Glutamatergic neuron (in vitro differentiated cells): Measurements from ENCODE around the gene SIRT6. TPM values are rescaled to one million over a fixed set of nuclear protein-coding genes. Genes with fewer than 3 reads are reported as not detected.
"Not testable (repeated sequence)": the region's sequence is repeated elsewhere in the genome, so short reads cannot be mapped to it uniquely, and the experiment has no call there.

ENCODE experiments used
- DNase-seq: peaks from one replicate; pipeline ENCODE4 v3.0.0; 2022
- H3K27ac Mint-ChIP-seq: one replicate; pipeline ENCODE4 v1.8.0; 2020; ENCODE audit warnings: mild to moderate bottlenecking, mixed read lengths, inconsistent platforms; ENCODE audit not compliant: unreplicated experiment
- H3K27me3 Mint-ChIP-seq: one replicate; pipeline ENCODE4 v1.8.0; 2020; ENCODE audit warnings: mild to moderate bottlenecking, moderate library complexity, mixed read lengths, inconsistent platforms; ENCODE audit not compliant: unreplicated experiment
- H3K36me3 Mint-ChIP-seq: one replicate; pipeline ENCODE4 v1.8.0; 2020; ENCODE audit warnings: mild to moderate bottlenecking, mixed read lengths, inconsistent platforms; ENCODE audit not compliant: unreplicated experiment
- H3K4me1 Mint-ChIP-seq: one replicate; pipeline ENCODE4 v1.8.0; 2020; ENCODE audit warnings: mild to moderate bottlenecking, low read depth, mixed read lengths, inconsistent platforms; ENCODE audit not compliant: unreplicated experiment
- H3K4me3 Mint-ChIP-seq: one replicate; pipeline ENCODE4 v1.8.0; 2020; ENCODE audit warnings: mild to moderate bottlenecking, mixed read lengths, inconsistent platforms; ENCODE audit not compliant: unreplicated experiment
- H3K9me3 Mint-ChIP-seq: one replicate; pipeline ENCODE4 v1.8.0; 2020; ENCODE audit warnings: mild to moderate bottlenecking, moderate library complexity, mixed read lengths, inconsistent platforms; ENCODE audit not compliant: unreplicated experiment
- long read RNA-seq: library from polyadenylated mRNA; unstranded; transcript quantifications from one replicate; pipeline ENCODE4 v2.0.0, GENCODE V29; 2020; ENCODE audit not compliant: unreplicated experiment
- total RNA-seq: library from RNA; stranded (reverse); fragmentation: NEBNext Ultra II Directional; extraction: Animal tissue kit (Norgen Biotek cat#: 25700); gene quantifications from one replicate; pipeline ENCODE4 v1.2.1, GENCODE V29; 2021; ENCODE audit not compliant: unreplicated experiment
- TF ChIP-seq, protein P1 (sequence below): fragments of 200-600 bp; sonication (generic); IDR thresholded peaks from one replicate; pipeline ENCODE4 v1.5.0; 2021; ENCODE audit not compliant: partially characterized antibody, unreplicated experiment

The SIRT6 gene
- 48.3 TPM for total RNA-seq
- long read RNA-seq, partial matches to known transcripts: 1 of 13 reads
- long read RNA-seq, other reads (novel, unspliced or antisense): 6 of 13 reads

DNA sequence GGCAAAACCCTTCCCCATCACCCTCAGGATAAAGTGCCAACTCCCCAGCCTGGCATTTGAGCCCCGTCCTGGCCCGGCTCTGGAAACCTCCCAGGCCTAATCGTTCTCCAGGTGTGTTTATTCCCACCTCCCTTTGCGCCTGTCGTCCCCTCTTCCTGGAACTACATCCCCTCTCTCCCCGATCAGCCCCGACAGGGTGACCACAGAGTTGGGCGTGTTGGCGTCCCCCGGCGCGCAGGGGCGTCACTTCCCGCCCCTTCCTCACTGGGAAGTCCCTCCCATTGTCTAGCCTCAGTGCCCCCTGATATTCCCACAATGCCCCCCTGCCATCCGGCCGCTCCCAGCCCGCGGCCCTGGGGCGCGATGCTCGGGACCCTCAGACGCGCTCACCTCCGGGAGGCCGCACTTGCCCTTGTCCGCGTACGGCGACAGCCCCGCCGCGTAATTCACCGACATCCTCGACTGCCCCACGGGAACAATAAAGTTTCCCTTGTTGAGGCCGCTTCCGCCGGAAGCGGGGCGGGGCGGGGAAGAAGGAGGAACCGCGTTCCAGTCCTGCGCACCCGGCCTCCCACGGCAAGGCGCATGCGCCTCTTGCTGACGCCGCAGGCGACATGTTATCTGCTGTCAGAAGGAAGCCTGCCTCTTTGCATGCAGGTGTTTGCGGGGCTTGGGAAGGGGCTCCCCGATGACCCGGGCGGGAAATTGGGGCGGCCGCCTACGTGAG lies at the start of gene SIRT6, which contains the start of gene ANKRD24:
SIRT6 (minus strand) TSS at position 480 of the 727 bp plus-strand sequence; CDS start at position 456, 24 bp downstream.
ANKRD24 (plus strand) TSS at position 606 of the 727 bp plus-strand sequence. CDS start 3,737 bp downstream, outside the sequence.
- Mint-ChIP-seq H3K27ac (peak within 1 kb of the TSS; percentile 82), H3K36me3 (no peaks in the 10 kb centered on the region), H3K27me3 (peaks cover 14% of the 10 kb centered on the region), H3K4me1 (peaks cover 5% of the 10 kb centered on the region), H3K9me3 (peaks cover 10% of the 10 kb centered on the region), H3K4me3 (peak within 1 kb of the TSS; percentile 99)
- TF ChIP-seq, protein P1, sequence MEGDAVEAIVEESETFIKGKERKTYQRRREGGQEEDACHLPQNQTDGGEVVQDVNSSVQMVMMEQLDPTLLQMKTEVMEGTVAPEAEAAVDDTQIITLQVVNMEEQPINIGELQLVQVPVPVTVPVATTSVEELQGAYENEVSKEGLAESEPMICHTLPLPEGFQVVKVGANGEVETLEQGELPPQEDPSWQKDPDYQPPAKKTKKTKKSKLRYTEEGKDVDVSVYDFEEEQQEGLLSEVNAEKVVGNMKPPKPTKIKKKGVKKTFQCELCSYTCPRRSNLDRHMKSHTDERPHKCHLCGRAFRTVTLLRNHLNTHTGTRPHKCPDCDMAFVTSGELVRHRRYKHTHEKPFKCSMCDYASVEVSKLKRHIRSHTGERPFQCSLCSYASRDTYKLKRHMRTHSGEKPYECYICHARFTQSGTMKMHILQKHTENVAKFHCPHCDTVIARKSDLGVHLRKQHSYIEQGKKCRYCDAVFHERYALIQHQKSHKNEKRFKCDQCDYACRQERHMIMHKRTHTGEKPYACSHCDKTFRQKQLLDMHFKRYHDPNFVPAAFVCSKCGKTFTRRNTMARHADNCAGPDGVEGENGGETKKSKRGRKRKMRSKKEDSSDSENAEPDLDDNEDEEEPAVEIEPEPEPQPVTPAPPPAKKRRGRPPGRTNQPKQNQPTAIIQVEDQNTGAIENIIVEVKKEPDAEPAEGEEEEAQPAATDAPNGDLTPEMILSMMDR: no peak
- DNase-seq: peak; percentile 98

DNA sequence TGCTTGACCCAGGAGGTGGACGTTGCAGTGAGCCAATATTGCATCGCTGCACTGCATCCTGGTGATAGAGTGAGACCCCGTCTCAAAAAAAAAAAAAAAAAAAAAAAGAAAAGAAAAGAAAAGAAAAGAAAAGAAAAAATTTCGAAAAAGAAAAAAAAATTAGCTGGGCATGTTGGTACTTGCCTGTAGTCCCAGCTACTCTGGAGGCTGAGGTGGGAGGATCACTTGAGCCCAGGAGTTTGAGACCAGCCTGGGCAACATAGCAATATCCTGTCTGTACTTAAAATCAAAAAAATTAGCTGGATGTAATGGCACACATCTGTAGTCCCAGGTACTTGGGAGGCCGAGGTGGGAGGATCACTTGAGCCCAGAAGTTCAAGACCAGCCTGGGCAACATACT lies 49.8 kb upstream of the SIRT6 start:
- DNase-seq, H3K4me1 Mint-ChIP-seq, H3K9me3 Mint-ChIP-seq, H3K27ac Mint-ChIP-seq, H3K4me3 Mint-ChIP-seq, H3K27me3 Mint-ChIP-seq, H3K36me3 Mint-ChIP-seq: not testable (repeated sequence)

DNA sequence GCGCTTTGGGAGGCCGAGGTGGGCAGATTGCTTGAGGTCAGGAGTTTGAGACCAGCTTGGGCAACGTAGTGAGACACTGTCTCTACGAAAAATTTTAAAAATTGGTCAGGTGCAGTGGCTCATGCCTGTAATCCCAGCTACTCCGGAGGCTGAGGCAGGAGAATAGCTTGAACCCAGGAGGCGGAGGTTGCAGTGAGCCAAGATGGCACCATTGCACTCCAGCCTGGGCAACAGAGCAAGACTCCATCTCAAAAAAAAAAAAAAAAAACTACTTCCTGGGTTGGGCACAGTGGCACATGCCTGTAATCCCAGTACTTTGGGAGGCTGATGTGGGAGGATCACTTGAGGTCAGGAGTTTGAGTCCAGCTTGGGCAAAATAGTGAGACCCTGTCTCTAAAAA lies 49.2 kb upstream of the SIRT6 start:
- not testable (repeated sequence) for H3K4me3 Mint-ChIP-seq, H3K4me1 Mint-ChIP-seq, H3K9me3 Mint-ChIP-seq, H3K27me3 Mint-ChIP-seq, DNase-seq, H3K27ac Mint-ChIP-seq, H3K36me3 Mint-ChIP-seq

DNA sequence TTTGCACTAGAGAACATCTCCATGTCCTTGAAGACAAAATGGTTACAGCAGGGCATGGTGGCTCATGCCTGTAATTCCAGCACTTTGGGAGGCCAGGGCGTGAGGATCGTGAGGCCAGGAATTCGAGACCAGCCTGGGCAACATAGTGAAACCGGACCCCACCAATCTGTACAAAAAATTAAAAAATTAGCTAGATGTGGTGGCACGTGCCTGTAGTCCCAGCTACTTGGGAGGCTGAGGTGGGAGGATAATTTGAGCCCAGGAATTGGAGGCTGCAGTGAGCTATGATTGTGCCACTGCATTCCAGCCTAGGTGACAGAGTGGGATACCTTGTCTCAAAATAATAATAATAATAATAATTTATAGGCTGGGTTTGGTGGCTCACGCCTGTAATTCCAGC lies 47.9 kb upstream of the SIRT6 start:
- not testable (repeated sequence) for H3K4me3 Mint-ChIP-seq, H3K4me1 Mint-ChIP-seq, DNase-seq, H3K27ac Mint-ChIP-seq, H3K9me3 Mint-ChIP-seq, H3K36me3 Mint-ChIP-seq, H3K27me3 Mint-ChIP-seq

DNA sequence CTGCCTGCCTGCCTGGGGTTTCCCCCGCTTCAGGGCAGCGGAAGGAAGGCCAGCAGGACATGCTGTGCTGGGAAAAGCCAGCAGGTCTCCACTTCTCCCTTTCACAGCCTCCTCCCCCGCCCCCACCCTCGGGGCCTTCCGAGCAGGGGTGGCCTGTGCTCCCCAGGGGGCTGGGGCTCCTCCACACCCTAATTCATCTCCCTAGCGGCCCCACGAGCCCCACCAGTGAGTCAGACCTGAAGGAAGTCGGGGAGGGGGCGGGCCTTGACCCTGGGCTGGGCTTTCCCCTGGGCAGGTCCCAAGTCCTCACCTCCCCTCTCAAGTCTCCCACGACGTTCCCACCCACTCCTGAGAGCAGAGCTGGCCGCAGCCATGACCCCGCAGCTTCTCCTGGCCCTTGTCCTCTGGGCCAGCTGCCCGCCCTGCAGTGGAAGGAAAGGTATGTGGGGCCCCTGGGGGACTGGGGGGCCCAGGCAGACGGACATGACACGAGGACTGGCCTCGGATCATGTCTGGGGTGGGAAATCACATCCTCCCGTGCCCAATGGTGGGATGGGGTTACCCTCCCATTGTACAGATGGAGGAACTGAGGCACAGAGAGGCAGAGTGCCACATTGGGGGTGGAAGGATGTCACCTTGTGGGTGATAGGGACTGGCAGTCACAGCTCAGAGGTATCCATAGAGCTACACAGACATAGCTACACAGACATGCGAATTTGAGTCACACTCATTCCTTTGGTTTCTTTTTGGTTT lies 47.0 kb upstream of the SIRT6 start, which contains the start of gene EBI3:
EBI3 (plus strand) TSS at position 345 of the 753 bp plus-strand sequence; CDS start at position 373, 28 bp downstream.
- DNase-seq: peak; percentile 48

DNA sequence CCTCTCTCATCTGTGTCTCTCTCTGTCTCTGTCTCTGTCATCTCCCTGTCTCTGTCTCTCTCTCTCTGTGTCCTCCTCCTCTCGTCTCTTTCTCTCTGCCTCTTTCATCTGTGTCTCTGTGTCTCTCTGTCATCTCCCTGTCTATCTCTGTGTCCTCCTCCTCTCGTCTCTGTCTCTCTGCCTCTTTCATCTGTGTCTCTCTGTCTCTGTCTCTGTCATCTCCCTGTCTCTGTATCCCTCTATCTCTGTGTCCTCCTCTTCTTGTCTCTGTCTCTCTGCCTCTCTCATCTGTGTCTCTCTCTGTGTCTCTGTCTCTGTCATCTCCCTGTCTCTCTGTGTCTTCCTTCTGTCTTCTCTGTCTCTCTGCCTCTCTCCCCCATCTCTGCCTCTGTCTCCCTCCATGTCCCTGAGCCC lies 46.4 kb upstream of the SIRT6 start:
- H3K27ac Mint-ChIP-seq: no peak overlapping the region
- no peak for DNase-seq
- no peaks in the 10 kb centered on the region for H3K36me3 Mint-ChIP-seq
- TF ChIP-seq, protein P1: no peak
- peaks cover 1% of the 10 kb centered on the region for H3K9me3 Mint-ChIP-seq
- peaks cover 3% of the 10 kb centered on the region for H3K4me1 Mint-ChIP-seq
- H3K4me3 Mint-ChIP-seq: no peak overlapping the region
- H3K27me3 Mint-ChIP-seq: peaks cover 4% of the 10 kb centered on the region

More for the DNA sequence above, 47.0 kb upstream of the SIRT6 start, which contains the start of gene EBI3:
- TF ChIP-seq, protein P1: no peak
- peaks cover 4% of the 10 kb centered on the region for H3K27me3 Mint-ChIP-seq
- H3K27ac Mint-ChIP-seq: no peak within 1 kb of the TSS
- peaks cover 1% of the 10 kb centered on the region for H3K9me3 Mint-ChIP-seq
- no peak within 1 kb of the TSS for H3K4me3 Mint-ChIP-seq
- H3K36me3 Mint-ChIP-seq: no peaks in the 10 kb centered on the region
- H3K4me1 Mint-ChIP-seq: peaks cover 3% of the 10 kb centered on the region
